Right lobe of liver (tissue), 6 donors: ENCODE data around the gene CCDC32. TPM values are rescaled to one million over a fixed set of nuclear protein-coding genes. Genes with fewer than 3 reads are reported as not detected.

Experiments used
- ATAC-seq, 4 donors: fragments of 200-7000 bp; cut with Tn5 transposase; one replicate each; pipeline ENCODE4 v1.9.1; 2020; ENCODE audit warnings: mild to moderate bottlenecking in 4 of 4, moderate library complexity in 4 of 4
- DNase-seq, 3 donors: peaks; one replicate each; pipeline ENCODE4 v3.0.0-alpha.2; 2020
- H3K27ac ChIP-seq, 3 donors: fragments of 200-600 bp; one replicate each; pipeline ENCODE4 v1.8.0; 2022
- H3K27me3 ChIP-seq, 2 donors: fragments of 200-600 bp; one replicate each; pipeline ENCODE4 v1.8.0; 2022
- H3K36me3 ChIP-seq, 4 donors: fragments of 200-600 bp; sonication (generic) in 1 of 4; one replicate each; pipeline versions ENCODE4 v1.5.1 to v1.8.0; 2017 to 2022; ENCODE audit warnings: control low read depth in 1 of 4
- H3K4me1 ChIP-seq, 4 donors: fragments of 200-600 bp; sonication (generic) in 1 of 4; one replicate each; pipeline versions ENCODE4 v1.5.1 to v1.8.0; 2017 to 2022; ENCODE audit warnings: control low read depth in 1 of 4
- H3K4me3 ChIP-seq, 3 donors: fragments of 200-600 bp; one replicate each; pipeline ENCODE4 v1.8.0; 2022
- H3K9me3 ChIP-seq, 4 donors: fragments of 200-600 bp; sonication (generic) in 1 of 4; one replicate each; pipeline versions ENCODE4 v1.5.1 to v1.8.0; 2017 to 2022; ENCODE audit warnings: control low read depth in 1 of 4
- POLR2A ChIP-seq: fragments of 450-650 bp; IDR thresholded peaks from one replicate; pipeline ENCODE4 v1.6.1; 2017; ENCODE audit warnings: antibody characterized with exemption, mild to moderate bottlenecking
- WGBS: methylation state at CpG from one replicate; pipeline ENCODE4 v1.1.6; 2018; ENCODE audit warnings: low coverage, low lambda C conversion rate; ENCODE audit not compliant: insufficient coverage; ENCODE audit errors: missing lambda C conversion rate; 5-methylcytosine and 5-hydroxymethylcytosine counted together
- intact Hi-C, 2 donors: fragments of 100-400 bp; cut with DNase I; formaldehyde crosslinking; loops; one replicate each; pipeline versions ENCODE4 v1.11.2 to v1.14.1; 2022
- total RNA-seq, 6 experiments: library from RNA; depleted of rRNA in 2 of 6; stranded (reverse); fragments of >200 nt in 2 of 6; fragmentation: NEBNext Ultra II Directional in 3 of 6; extraction: Animal tissue kit (Norgen Biotek cat#: 25700) in 3 of 6; gene quantifications; one replicate each; pipeline versions ENCODE4 v1.1.0 to v1.2.4, GENCODE V29; 2016 to 2023
- TF ChIP-seq, protein P1 (sequence below), 4 donors: fragments of 200-600 bp in 3 of 4; fragments of 450-650 bp in 1 of 4; IDR thresholded peaks; one replicate each; pipeline versions ENCODE4 v1.5.1 to v1.8.0; 2016 to 2022; ENCODE audit warnings: antibody characterized with exemption in 4 of 4, mild to moderate bottlenecking in 2 of 4
- donor health status: DM: no; HTN: yes; CAD: no.
- donor health status: DM: no; HTN: no; CAD: no.
- donor health status: DM: no; HTN: no; CAD: no.
- donor health status: DM: no; HTN: yes; CAD: no.
- donor health status: DM: no; HTN: yes; CAD: no.

The CCDC32 gene
- total RNA-seq, 6 experiments from 2014 or later: 6.4 to 12.3 (median 9.9) TPM

DNA sequence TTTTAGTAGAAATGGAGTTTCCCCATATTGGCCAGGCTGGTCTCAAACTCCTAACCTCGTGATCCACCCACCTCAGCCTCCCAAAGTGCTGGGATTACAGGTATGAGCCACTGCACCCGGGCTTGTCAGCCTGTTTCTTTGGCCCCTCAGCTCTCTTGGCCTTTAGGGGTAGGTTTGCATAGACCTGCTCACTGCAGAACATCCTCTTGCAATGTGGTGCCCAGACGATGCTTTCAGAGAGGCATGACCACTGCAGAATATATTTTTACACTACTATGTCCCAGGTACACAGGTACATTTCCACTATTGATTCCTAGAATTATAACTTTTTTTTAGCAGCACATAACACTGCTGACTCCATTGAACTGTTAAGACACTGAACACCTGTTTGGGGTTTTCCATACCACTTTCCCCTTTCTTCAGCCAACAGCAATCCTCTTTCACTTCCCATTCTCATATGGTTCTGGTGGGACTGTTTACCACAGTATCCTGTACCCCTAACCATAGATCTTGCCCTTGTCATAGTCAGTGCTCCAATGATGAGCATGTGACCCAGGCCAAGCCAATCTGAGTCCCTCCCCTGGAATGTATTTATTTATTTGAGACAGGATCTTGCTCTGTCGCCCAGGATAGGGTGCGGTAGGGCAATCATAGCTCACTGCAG, 21.1 kb downstream of the CCDC32 start:
- no peak for ATAC-seq
- Histone ChIP-seq H3K9me3 (no peaks in the 10 kb centered on the region), H3K4me1 (no peaks in the 10 kb centered on the region), H3K27me3 (no peaks in the 10 kb centered on the region), H3K27ac (no peak overlapping the region), H3K36me3 (no peaks in the 10 kb centered on the region), H3K4me3 (no peak overlapping the region)
- intact Hi-C loops: no loop called here
- no peak for DNase-seq
- TF ChIP-seq, protein P1, sequence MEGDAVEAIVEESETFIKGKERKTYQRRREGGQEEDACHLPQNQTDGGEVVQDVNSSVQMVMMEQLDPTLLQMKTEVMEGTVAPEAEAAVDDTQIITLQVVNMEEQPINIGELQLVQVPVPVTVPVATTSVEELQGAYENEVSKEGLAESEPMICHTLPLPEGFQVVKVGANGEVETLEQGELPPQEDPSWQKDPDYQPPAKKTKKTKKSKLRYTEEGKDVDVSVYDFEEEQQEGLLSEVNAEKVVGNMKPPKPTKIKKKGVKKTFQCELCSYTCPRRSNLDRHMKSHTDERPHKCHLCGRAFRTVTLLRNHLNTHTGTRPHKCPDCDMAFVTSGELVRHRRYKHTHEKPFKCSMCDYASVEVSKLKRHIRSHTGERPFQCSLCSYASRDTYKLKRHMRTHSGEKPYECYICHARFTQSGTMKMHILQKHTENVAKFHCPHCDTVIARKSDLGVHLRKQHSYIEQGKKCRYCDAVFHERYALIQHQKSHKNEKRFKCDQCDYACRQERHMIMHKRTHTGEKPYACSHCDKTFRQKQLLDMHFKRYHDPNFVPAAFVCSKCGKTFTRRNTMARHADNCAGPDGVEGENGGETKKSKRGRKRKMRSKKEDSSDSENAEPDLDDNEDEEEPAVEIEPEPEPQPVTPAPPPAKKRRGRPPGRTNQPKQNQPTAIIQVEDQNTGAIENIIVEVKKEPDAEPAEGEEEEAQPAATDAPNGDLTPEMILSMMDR (IDR thresholded peaks at IDR 0.05): no peak
- no peak for TF ChIP-seq POLR2A
- 82% methylated on average over 5 of the region's 5 CpGs for WGBS

DNA sequence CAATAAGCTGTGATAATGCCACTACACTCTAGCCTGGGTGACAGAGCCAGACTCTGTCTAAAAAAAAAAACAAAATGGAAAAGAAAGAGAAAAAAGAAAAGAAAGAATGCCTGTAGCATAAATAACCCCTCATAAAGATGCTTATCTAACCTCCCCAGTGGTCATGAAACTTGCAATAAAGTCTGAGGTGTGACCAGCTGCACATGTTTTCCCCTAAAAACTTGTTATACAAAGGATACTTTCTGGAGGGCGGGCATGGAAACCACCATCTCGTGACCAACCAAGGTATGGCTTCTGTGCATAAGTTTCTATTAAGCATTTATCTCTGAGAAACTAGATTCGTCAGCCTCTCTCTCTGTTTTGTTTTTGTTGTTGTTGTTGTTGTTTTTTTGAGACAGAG, 21.8 kb downstream of the CCDC32 start:
- ATAC-seq (no peak), DNase-seq (no peak)
- intact Hi-C loops: no loop called here
- no peaks in the 10 kb centered on the region for H3K27me3 ChIP-seq
- H3K4me3 ChIP-seq: no peak overlapping the region
- WGBS: 89% methylated on average over 3 of the region's 3 CpGs
- H3K27ac ChIP-seq: no peak overlapping the region
- no peaks in the 10 kb centered on the region for H3K4me1 ChIP-seq
- no peaks in the 10 kb centered on the region for H3K36me3 ChIP-seq
- TF ChIP-seq, protein P1 (IDR thresholded peaks at IDR 0.05): no peak
- no peak for TF ChIP-seq POLR2A
- H3K9me3 ChIP-seq: no peaks in the 10 kb centered on the region

DNA sequence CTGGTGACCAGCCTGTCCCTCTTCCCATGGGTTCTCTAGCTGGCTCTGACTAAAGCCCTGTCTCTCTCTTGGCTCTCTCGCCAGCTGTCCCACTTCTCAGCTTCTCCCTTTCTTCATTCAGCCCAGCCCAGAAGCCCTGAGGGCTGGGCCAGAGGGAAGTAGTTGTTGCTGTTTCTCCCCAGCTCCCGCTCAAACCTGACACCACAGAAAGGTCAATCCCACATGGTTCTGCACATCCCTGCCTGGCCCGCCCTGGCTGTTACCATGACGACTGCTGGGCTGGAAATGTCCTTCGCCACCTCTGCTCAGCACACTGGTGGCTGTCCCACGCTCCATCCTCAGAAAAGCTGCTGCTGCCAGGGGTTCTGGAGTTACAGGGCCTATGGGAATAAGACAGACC, 25.9 kb downstream of the CCDC32 start:
- H3K27ac ChIP-seq: no peak overlapping the region
- H3K4me1 ChIP-seq: no peaks in the 10 kb centered on the region
- no peak for TF ChIP-seq POLR2A
- TF ChIP-seq, protein P1 (IDR thresholded peaks at IDR 0.05): no peak
- WGBS: no CpG with 5 or more reads among the region's 6 CpGs
- no peaks in the 10 kb centered on the region for H3K36me3 ChIP-seq
- no peak overlapping the region for H3K4me3 ChIP-seq
- ATAC-seq (no peak), DNase-seq (no peak)
- H3K9me3 ChIP-seq: no peaks in the 10 kb centered on the region
- intact Hi-C loops: no loop called here
- H3K27me3 ChIP-seq: no peaks in the 10 kb centered on the region

DNA sequence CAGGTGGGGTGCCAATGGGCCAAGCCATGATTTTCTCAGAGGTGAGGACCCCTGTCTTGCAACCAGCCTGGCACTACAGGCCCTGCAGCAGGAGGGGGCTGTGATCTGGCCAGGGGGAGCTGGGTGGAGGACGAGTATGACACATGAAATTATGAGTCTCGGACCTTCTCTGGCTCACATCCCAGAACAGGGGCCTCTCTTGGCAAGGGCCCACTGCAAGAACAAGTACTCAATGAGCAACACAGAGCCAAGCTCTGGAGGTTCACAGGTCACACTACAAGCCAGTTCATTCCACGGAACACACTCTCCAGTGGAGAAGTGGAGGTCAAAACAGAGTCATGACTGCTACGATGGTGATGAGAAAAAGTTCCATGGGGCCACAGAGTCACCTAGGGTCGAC, 28.3 kb downstream of the CCDC32 start:
- Histone ChIP-seq H3K27me3 (no peaks in the 10 kb centered on the region), H3K4me1 (no peaks in the 10 kb centered on the region), H3K27ac (no peak overlapping the region), H3K36me3 (no peaks in the 10 kb centered on the region), H3K4me3 (no peak overlapping the region), H3K9me3 (no peaks in the 10 kb centered on the region)
- 85% methylated on average over 3 of the region's 5 CpGs for WGBS
- intact Hi-C loops: no loop called here
- ATAC-seq: no peak
- TF ChIP-seq POLR2A: no peak
- TF ChIP-seq, protein P1 (IDR thresholded peaks at IDR 0.05): no peak
- DNase-seq: no peak

DNA sequence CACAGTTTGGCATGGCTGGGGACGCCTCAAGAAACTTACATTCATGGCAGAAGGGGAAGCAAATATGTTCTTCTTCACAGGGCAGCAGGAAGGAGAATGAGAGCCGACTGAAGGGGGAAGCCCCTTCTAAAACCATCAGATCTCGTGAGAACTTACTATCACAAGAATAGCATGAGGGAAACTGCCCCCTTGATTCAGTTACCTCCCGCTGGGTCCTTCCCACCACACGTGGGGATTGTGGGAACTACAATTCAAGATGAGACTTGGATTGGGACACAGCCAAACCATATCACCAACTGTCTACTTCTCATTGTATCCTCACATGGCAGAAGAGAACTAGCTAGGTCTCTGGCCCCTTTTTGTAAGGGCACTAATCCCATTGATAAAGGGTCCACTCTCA, 30.5 kb downstream of the CCDC32 start:
- DNase-seq (no peak), ATAC-seq (no peak)
- Histone ChIP-seq H3K9me3 (no peaks in the 10 kb centered on the region), H3K36me3 (no peaks in the 10 kb centered on the region), H3K27ac (no peak overlapping the region), H3K4me1 (no peaks in the 10 kb centered on the region), H3K27me3 (no peaks in the 10 kb centered on the region), H3K4me3 (no peak overlapping the region)
- intact Hi-C loops: no loop called here
- WGBS: 55% methylated on average over 2 of the region's 5 CpGs
- TF ChIP-seq POLR2A: no peak
- TF ChIP-seq, protein P1 (IDR thresholded peaks at IDR 0.05): no peak
